ENCODE data around the gene FGD3. TPM values are rescaled to one million over a fixed set of nuclear protein-coding genes. Genes with fewer than 3 reads are reported as not detected.

FGD3 gene
- total RNA-seq, 1 donor from 2014 or later: not detected

DNA sequence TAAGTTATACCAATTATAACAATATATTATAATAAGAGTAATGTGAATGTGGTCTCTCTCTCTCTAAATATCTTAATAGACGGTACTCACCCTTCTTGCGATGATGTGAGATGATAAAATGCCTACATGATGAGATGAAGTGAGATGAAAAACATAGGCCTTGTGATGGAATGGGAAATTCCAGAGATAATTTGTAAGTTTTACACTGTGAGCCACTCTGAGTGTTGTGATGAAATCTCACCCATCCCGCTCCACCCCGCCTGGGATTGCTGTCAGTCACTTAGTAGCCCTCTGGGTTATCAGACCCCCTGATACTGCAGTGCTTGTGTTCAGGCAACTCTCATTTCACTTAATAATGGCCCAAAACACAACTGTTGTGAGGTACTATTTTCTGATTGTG is 121.6 kb downstream of the FGD3 start:
- H3K4me3 Mint-ChIP-seq (ENCODE audit: unreplicated experiment): no peak overlapping the region
- peaks cover 22% of the 10 kb centered on the region for H3K27me3 Mint-ChIP-seq (ENCODE audit: unreplicated experiment)
- DNase-seq (ENCODE audit: extremely low spot score, unreplicated experiment): no peak
- H3K9me3 Mint-ChIP-seq (ENCODE audit: unreplicated experiment): no peaks in the 10 kb centered on the region
- H3K36me3 Mint-ChIP-seq (ENCODE audit: unreplicated experiment): no peaks in the 10 kb centered on the region
- no peaks in the 10 kb centered on the region for H3K4me1 Mint-ChIP-seq (ENCODE audit: unreplicated experiment)
- no peak overlapping the region for H3K27ac Mint-ChIP-seq (ENCODE audit: unreplicated experiment)
- TF ChIP-seq CTCF (IDR thresholded peaks at IDR 0.05): no peak

GRCh38 chr9:93071464-93071863 is 124.1 kb downstream of the FGD3 start:
- no peak overlapping the region for H3K27ac Mint-ChIP-seq (ENCODE audit: unreplicated experiment)
- H3K9me3 Mint-ChIP-seq (ENCODE audit: unreplicated experiment): no peaks in the 10 kb centered on the region
- no peak for TF ChIP-seq CTCF (IDR thresholded peaks at IDR 0.05)
- no peak for DNase-seq (ENCODE audit: extremely low spot score, unreplicated experiment)
- H3K4me1 Mint-ChIP-seq (ENCODE audit: unreplicated experiment): no peaks in the 10 kb centered on the region
- H3K4me3 Mint-ChIP-seq (ENCODE audit: unreplicated experiment): no peak overlapping the region
- H3K27me3 Mint-ChIP-seq (ENCODE audit: unreplicated experiment): peaks cover 13% of the 10 kb centered on the region
- no peaks in the 10 kb centered on the region for H3K36me3 Mint-ChIP-seq (ENCODE audit: unreplicated experiment)

DNA sequence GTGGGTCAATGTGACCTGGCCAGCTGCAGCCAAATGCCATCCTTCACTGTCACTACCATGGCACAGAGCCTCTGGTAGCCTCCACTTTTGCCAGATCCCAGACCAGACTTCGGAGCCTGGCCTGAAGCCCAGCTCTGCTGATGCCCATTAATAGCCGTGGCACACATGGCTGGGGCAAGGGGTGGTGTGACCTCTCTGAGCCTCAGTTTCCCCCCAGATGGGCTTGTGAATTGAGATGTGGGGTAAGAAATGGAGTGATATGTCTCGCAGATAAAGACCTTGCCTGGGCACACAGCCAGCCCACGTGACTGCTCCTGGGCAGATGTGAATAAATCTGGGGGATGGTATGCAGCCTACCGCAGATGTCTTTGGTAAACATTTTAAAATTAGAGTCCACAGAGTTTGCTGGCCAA is 125.1 kb downstream of the FGD3 start:
- Mint-ChIP-seq H3K4me3 (ENCODE audit: unreplicated experiment) (no peak overlapping the region), H3K27me3 (ENCODE audit: unreplicated experiment) (peaks cover 9% of the 10 kb centered on the region), H3K27ac (ENCODE audit: unreplicated experiment) (no peak overlapping the region), H3K4me1 (ENCODE audit: unreplicated experiment) (no peaks in the 10 kb centered on the region), H3K36me3 (ENCODE audit: unreplicated experiment) (no peaks in the 10 kb centered on the region), H3K9me3 (ENCODE audit: unreplicated experiment) (no peaks in the 10 kb centered on the region)
- no peak for DNase-seq (ENCODE audit: extremely low spot score, unreplicated experiment)
- TF ChIP-seq CTCF (IDR thresholded peaks at IDR 0.05): no peak

DNA sequence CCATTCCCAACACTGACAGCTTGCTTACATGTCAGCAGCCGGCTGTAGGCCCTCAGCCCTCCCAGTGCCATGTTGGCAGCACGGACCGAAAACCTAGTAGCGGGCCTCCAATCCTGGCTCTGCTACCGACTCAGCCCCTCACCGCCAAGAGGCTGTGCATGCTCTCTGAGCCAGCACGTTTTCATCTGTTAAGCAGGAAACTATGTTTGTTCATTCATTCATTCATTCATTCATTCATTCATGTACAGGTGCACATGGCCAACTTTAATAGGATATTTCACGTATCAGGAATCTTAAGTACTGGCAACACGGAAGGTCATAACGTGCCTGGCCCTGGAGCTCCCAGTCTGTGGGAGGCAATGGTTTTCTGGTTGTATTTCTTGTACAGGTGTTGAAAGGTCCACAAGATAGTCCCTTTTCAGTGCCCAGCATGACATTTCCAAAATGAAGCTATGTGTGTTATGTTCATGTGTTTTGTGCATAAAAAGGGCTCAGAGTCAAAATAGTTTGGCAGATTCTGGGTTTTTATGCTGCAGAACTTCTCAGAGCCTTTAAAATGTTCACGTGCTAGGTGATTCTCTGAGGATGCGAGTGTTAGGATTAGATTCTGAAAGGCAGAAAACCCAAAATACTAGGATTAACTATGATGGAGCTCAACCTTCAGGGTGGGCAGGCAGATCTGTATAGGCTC is 128.9 kb downstream of the FGD3 start:
- no peak for TF ChIP-seq CTCF (IDR thresholded peaks at IDR 0.05)

DNA sequence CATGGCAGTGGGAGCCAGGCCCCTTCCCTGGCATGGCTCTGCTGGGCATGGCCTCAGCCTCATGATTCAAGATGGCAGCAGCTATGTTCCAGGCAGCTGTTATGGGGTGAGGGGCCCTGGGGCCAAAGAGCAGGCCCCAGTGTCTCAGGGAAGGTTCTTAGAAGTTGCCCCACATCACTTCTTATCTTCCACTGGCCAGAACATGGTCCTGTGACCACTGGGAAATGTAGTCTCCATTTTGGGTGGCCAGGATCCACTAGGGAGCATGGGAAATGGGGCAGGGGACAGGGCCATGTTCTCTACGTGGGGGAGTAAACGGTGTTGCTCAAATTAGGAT is 129.4 kb downstream of the FGD3 start:
- Mint-ChIP-seq H3K4me3 (ENCODE audit: unreplicated experiment) (no peak overlapping the region), H3K4me1 (ENCODE audit: unreplicated experiment) (no peaks in the 10 kb centered on the region), H3K27me3 (ENCODE audit: unreplicated experiment) (no peaks in the 10 kb centered on the region), H3K27ac (ENCODE audit: unreplicated experiment) (no peak overlapping the region), H3K9me3 (ENCODE audit: unreplicated experiment) (no peaks in the 10 kb centered on the region), H3K36me3 (ENCODE audit: unreplicated experiment) (no peaks in the 10 kb centered on the region)
- DNase-seq (ENCODE audit: extremely low spot score, unreplicated experiment): no peak
- no peak for TF ChIP-seq CTCF (IDR thresholded peaks at IDR 0.05)

More for the DNA sequence above, 128.9 kb downstream of the FGD3 start:
- Mint-ChIP-seq H3K27ac (ENCODE audit: unreplicated experiment) (no peak overlapping the region), H3K27me3 (ENCODE audit: unreplicated experiment) (no peaks in the 10 kb centered on the region), H3K4me1 (ENCODE audit: unreplicated experiment) (no peaks in the 10 kb centered on the region), H3K36me3 (ENCODE audit: unreplicated experiment) (no peaks in the 10 kb centered on the region), H3K4me3 (ENCODE audit: unreplicated experiment) (no peak overlapping the region), H3K9me3 (ENCODE audit: unreplicated experiment) (no peaks in the 10 kb centered on the region)
- DNase-seq (ENCODE audit: extremely low spot score, unreplicated experiment): no peak
